D721Med (cell line): Measurements from ENCODE around the gene PPFIBP2.

ENCODE experiments used
- DNase-seq: peaks from one replicate; pipeline ENCODE4 v3.0.0; 2011; ENCODE audit warnings: low spot score; ENCODE audit not compliant: insufficient read length
- FAIRE-seq: peaks from 2 replicates; lab custom pipeline; 2011; peaks lifted over from hg19 to GRCh38; lab: Jason Lieb, UNC
- CTCF ChIP-seq: IDR thresholded peaks from 2 replicates; pipeline ENCODE4 v1.5.1; 2012; ENCODE audit warnings: mild to moderate bottlenecking, control low read depth; ENCODE audit not compliant: insufficient read depth; ENCODE audit errors: missing control alignments

Gene PPFIBP2

GRCh38 chr11:7643314-7643713 is 129.5 kb downstream of the PPFIBP2 start:
- FAIRE-seq (no peak), DNase-seq (no peak)

GRCh38 chr11:7645206-7645605 is 131.4 kb downstream of the PPFIBP2 start:
- DNase-seq (no peak), FAIRE-seq (no peak)
- no peak for TF ChIP-seq CTCF

More at GRCh38 chr11:7643314-7643713, 129.5 kb downstream of the PPFIBP2 start:
- no peak for TF ChIP-seq CTCF

GRCh38 chr11:7646866-7647265 is 133.1 kb downstream of the PPFIBP2 start:
- no peak for TF ChIP-seq CTCF
- FAIRE-seq (no peak), DNase-seq (no peak)

- FAIRE-seq (no peak), DNase-seq (no peak)
- TF ChIP-seq CTCF: no peak
Measured at GRCh38 chr11:7648264-7648663, 134.5 kb downstream of the PPFIBP2 start.

GRCh38 chr11:7651140-7651551 is 137.3 kb downstream of the PPFIBP2 start:
- TF ChIP-seq CTCF: no peak
- FAIRE-seq: no peak

GRCh38 chr11:7651700-7652099 is 137.9 kb downstream of the PPFIBP2 start:
- DNase-seq (no peak), FAIRE-seq (no peak)
- no peak for TF ChIP-seq CTCF

More at GRCh38 chr11:7651140-7651551, 137.3 kb downstream of the PPFIBP2 start:
- DNase-seq: no peak

- FAIRE-seq (no peak), DNase-seq (no peak)
- TF ChIP-seq CTCF: no peak
Measured at GRCh38 chr11:7654195-7654705, 140.5 kb downstream of the PPFIBP2 start.
